Measurements from ENCODE around the gene FAM131B. TPM values are rescaled to one million over a fixed set of nuclear protein-coding genes. Genes with fewer than 3 reads are reported as not detected.

The FAM131B gene
- total RNA-seq, 1 experiment from 2014 or later = 25.3 TPM

DNA sequence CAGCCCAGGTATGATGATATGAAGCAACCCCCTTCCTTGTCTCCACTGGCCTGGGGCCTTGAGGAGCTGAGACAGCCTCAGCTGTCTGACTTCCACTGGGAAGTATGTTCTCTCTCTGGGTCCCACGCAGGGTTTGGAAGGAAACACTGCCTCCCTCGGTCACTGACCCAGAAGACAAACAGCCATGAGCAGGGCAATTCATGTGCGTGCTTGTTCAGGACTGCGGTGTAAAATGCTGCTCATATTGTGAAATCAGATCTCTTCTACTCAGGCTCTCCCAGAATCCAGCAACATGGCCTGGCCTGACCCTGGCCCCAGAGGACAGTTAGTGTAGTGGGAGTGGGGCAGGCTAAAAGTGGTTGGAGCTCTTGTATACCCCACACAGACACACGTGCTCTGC is 43.9 kb downstream of the FAM131B start:
- H3K27ac Mint-ChIP-seq = no peak overlapping the region
- no peak for TF ChIP-seq EMX1 (CRISPR knock-in tag; IDR thresholded peaks at IDR 0.05)
- no peak for TF ChIP-seq NFYB (CRISPR knock-in tag; conservative IDR thresholded peaks at IDR 0.05; ENCODE audit: low read depth)
- no peak for TF ChIP-seq ZNF416 (CRISPR knock-in tag; IDR thresholded peaks at IDR 0.05)
- TF ChIP-seq SMAD4 (CRISPR knock-in tag; IDR thresholded peaks at IDR 0.05) = no peak
- TF ChIP-seq ZNF121 (CRISPR knock-in tag; IDR thresholded peaks at IDR 0.05) = no peak
- TF ChIP-seq RELA (CRISPR knock-in tag; IDR thresholded peaks at IDR 0.05; ENCODE audit: borderline replicate concordance) = no peak
- TF ChIP-seq, protein P1, sequence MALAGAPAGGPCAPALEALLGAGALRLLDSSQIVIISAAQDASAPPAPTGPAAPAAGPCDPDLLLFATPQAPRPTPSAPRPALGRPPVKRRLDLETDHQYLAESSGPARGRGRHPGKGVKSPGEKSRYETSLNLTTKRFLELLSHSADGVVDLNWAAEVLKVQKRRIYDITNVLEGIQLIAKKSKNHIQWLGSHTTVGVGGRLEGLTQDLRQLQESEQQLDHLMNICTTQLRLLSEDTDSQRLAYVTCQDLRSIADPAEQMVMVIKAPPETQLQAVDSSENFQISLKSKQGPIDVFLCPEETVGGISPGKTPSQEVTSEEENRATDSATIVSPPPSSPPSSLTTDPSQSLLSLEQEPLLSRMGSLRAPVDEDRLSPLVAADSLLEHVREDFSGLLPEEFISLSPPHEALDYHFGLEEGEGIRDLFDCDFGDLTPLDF (CRISPR knock-in tag; IDR thresholded peaks at IDR 0.05) = no peak
- TF ChIP-seq KAT7 (CRISPR knock-in tag; IDR thresholded peaks at IDR 0.05; ENCODE audit: borderline replicate concordance) = no peak
- no peak for TF ChIP-seq CDX4 (CRISPR knock-in tag; IDR thresholded peaks at IDR 0.05; ENCODE audit: borderline replicate concordance)
- TF ChIP-seq SOX15 (CRISPR knock-in tag; IDR thresholded peaks at IDR 0.05) = no peak
- TF ChIP-seq, protein P2, sequence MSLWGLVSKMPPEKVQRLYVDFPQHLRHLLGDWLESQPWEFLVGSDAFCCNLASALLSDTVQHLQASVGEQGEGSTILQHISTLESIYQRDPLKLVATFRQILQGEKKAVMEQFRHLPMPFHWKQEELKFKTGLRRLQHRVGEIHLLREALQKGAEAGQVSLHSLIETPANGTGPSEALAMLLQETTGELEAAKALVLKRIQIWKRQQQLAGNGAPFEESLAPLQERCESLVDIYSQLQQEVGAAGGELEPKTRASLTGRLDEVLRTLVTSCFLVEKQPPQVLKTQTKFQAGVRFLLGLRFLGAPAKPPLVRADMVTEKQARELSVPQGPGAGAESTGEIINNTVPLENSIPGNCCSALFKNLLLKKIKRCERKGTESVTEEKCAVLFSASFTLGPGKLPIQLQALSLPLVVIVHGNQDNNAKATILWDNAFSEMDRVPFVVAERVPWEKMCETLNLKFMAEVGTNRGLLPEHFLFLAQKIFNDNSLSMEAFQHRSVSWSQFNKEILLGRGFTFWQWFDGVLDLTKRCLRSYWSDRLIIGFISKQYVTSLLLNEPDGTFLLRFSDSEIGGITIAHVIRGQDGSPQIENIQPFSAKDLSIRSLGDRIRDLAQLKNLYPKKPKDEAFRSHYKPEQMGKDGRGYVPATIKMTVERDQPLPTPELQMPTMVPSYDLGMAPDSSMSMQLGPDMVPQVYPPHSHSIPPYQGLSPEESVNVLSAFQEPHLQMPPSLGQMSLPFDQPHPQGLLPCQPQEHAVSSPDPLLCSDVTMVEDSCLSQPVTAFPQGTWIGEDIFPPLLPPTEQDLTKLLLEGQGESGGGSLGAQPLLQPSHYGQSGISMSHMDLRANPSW (CRISPR knock-in tag; conservative IDR thresholded peaks at IDR 0.05; ENCODE audit: low read depth) = no peak
- ChIA-PET POLR2A (no interaction called here), CTCF (interaction anchor here (1.0 kb wide), 1 partner anchor 78 kb away, joined by 3 read pairs; no protein-coding TSS in a partner anchor)
- H3K4me3 Mint-ChIP-seq = no peak overlapping the region
- peaks cover 12% of the 10 kb centered on the region for H3K4me1 Mint-ChIP-seq
- H3K27me3 Mint-ChIP-seq (ENCODE audit: low read depth) = no peaks in the 10 kb centered on the region; the same call in 1 of the 2 replicates
- no peaks in the 10 kb centered on the region for H3K36me3 Mint-ChIP-seq
- H3K9me3 Mint-ChIP-seq = no peaks in the 10 kb centered on the region
- no peak for ATAC-seq
- no peak for DNase-seq (ENCODE audit: low spot score)

DNA sequence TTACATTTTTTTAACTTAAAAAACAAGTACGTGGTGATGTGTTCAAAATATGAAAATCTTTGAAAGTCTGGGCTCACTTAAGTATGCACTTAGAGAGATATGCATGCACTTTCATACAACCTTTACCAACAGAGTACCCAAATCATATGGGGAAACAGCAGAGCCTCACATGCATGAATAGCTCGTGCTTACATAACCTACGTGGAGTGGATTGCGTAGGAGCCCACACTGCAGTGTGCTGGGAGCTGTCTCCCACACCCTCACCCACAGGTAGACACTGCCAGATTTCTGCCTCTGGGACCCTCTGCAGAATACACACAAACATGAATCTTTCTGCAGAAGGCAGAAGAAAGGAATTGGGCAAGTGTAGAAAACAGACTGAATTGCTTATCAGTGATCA is 46.0 kb downstream of the FAM131B start:
- H3K27ac Mint-ChIP-seq = no peak overlapping the region
- TF ChIP-seq TEAD4 (CRISPR knock-in tag; IDR thresholded peaks at IDR 0.05) = no peak
- TF ChIP-seq FOXK1 (CRISPR knock-in tag; IDR thresholded peaks at IDR 0.05) = no peak
- TF ChIP-seq SMAD3 (CRISPR knock-in tag; IDR thresholded peaks at IDR 0.05; ENCODE audit: borderline replicate concordance) = no peak
- TF ChIP-seq, protein P3, sequence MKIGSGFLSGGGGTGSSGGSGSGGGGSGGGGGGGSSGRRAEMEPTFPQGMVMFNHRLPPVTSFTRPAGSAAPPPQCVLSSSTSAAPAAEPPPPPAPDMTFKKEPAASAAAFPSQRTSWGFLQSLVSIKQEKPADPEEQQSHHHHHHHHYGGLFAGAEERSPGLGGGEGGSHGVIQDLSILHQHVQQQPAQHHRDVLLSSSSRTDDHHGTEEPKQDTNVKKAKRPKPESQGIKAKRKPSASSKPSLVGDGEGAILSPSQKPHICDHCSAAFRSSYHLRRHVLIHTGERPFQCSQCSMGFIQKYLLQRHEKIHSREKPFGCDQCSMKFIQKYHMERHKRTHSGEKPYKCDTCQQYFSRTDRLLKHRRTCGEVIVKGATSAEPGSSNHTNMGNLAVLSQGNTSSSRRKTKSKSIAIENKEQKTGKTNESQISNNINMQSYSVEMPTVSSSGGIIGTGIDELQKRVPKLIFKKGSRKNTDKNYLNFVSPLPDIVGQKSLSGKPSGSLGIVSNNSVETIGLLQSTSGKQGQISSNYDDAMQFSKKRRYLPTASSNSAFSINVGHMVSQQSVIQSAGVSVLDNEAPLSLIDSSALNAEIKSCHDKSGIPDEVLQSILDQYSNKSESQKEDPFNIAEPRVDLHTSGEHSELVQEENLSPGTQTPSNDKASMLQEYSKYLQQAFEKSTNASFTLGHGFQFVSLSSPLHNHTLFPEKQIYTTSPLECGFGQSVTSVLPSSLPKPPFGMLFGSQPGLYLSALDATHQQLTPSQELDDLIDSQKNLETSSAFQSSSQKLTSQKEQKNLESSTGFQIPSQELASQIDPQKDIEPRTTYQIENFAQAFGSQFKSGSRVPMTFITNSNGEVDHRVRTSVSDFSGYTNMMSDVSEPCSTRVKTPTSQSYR (CRISPR knock-in tag; IDR thresholded peaks at IDR 0.05) = no peak
- no peak for TF ChIP-seq PRDM15 (CRISPR knock-in tag; IDR thresholded peaks at IDR 0.05)
- TF ChIP-seq, protein P4, sequence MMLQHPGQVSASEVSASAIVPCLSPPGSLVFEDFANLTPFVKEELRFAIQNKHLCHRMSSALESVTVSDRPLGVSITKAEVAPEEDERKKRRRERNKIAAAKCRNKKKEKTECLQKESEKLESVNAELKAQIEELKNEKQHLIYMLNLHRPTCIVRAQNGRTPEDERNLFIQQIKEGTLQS (CRISPR knock-in tag; conservative IDR thresholded peaks at IDR 0.05) = no peak
- no peak for TF ChIP-seq CTCF (IDR thresholded peaks at IDR 0.05)
- no peaks in the 10 kb centered on the region for H3K9me3 Mint-ChIP-seq
- no peak overlapping the region for H3K4me3 Mint-ChIP-seq
- peaks cover 7% of the 10 kb centered on the region; the same call in 1 of the 2 replicates for H3K4me1 Mint-ChIP-seq
- CTCF ChIA-PET = interaction anchor here (0.7 to 1.3 kb wide), 6 partner anchors 11 to 91 kb away, joined by 3 to 6 read pairs (median 3); no protein-coding TSS in a partner anchor
- ATAC-seq (no peak), DNase-seq (ENCODE audit: low spot score) (no peak)
- no peaks in the 10 kb centered on the region for H3K36me3 Mint-ChIP-seq
- H3K27me3 Mint-ChIP-seq (ENCODE audit: low read depth) = no peaks in the 10 kb centered on the region; the same call in 1 of the 2 replicates
- POLR2A ChIA-PET = no interaction called here
